ENCODE measurements around the gene HEG1.

The HEG1 gene

GRCh38 chr3:125050488-125051090 lies 5.2 kb downstream of the HEG1 start:
- DNase-seq (ENCODE audit: low read depth in 4 of 4, low spot score in 1 of 4): no peak

GRCh38 chr3:125048282-125048681 lies 7.5 kb downstream of the HEG1 start:
- no peak for DNase-seq (ENCODE audit: low read depth in 4 of 4, low spot score in 1 of 4)

- DNase-seq (ENCODE audit: low read depth in 4 of 4, low spot score in 1 of 4): no peak
Measured at GRCh38 chr3:125045965-125046364, 9.8 kb downstream of the HEG1 start.

- no peak for DNase-seq (ENCODE audit: low read depth in 4 of 4, low spot score in 1 of 4)
Measured at GRCh38 chr3:125045194-125045593, 10.6 kb downstream of the HEG1 start.

GRCh38 chr3:125043599-125044151 lies 12.1 kb downstream of the HEG1 start:
- no peak for DNase-seq (ENCODE audit: low read depth in 4 of 4, low spot score in 1 of 4)

GRCh38 chr3:125042725-125043406 lies 12.9 kb downstream of the HEG1 start:
- DNase-seq (ENCODE audit: low read depth in 4 of 4, low spot score in 1 of 4): no peak

- no peak for DNase-seq (ENCODE audit: low read depth in 4 of 4, low spot score in 1 of 4)
Measured at GRCh38 chr3:125039131-125040100, 16.4 kb downstream of the HEG1 start.

- DNase-seq (ENCODE audit: low read depth in 4 of 4, low spot score in 1 of 4): no peak
Measured at GRCh38 chr3:125037498-125038150, 18.2 kb downstream of the HEG1 start.

GRCh38 chr3:125035217-125035616 lies 20.6 kb downstream of the HEG1 start:
- DNase-seq (ENCODE audit: low read depth in 4 of 4, low spot score in 1 of 4): no peak

- DNase-seq (ENCODE audit: low read depth in 4 of 4, low spot score in 1 of 4): no peak
Measured at GRCh38 chr3:125033616-125034015, 22.2 kb downstream of the HEG1 start.

- DNase-seq (ENCODE audit: low read depth in 4 of 4, low spot score in 1 of 4): no peak
Measured at GRCh38 chr3:125033135-125033534, 22.7 kb downstream of the HEG1 start.

- DNase-seq (ENCODE audit: low read depth in 4 of 4, low spot score in 1 of 4): no peak
Measured at GRCh38 chr3:125032683-125033082, 23.1 kb downstream of the HEG1 start.

- no peak for DNase-seq (ENCODE audit: low read depth in 4 of 4, low spot score in 1 of 4)
Measured at GRCh38 chr3:125032100-125032643, 23.6 kb downstream of the HEG1 start.

- no peak for DNase-seq (ENCODE audit: low read depth in 4 of 4, low spot score in 1 of 4)
Measured at GRCh38 chr3:125031544-125031943, 24.3 kb downstream of the HEG1 start.

GRCh38 chr3:125028657-125029056 lies 27.1 kb downstream of the HEG1 start:
- DNase-seq (ENCODE audit: low read depth in 4 of 4, low spot score in 1 of 4): no peak

GRCh38 chr3:125025642-125026041 lies 30.2 kb downstream of the HEG1 start:
- DNase-seq (ENCODE audit: low read depth in 4 of 4, low spot score in 1 of 4): no peak

- no peak for DNase-seq (ENCODE audit: low read depth in 4 of 4, low spot score in 1 of 4)
Measured at GRCh38 chr3:125024817-125025216, 31.0 kb downstream of the HEG1 start.

GRCh38 chr3:125023833-125024555 lies 31.8 kb downstream of the HEG1 start:
- no peak for DNase-seq (ENCODE audit: low read depth in 4 of 4, low spot score in 1 of 4)

GRCh38 chr3:125022206-125022605 lies 33.6 kb downstream of the HEG1 start:
- DNase-seq (ENCODE audit: low read depth in 4 of 4, low spot score in 1 of 4): no peak

GRCh38 chr3:125019271-125019670 lies 36.5 kb downstream of the HEG1 start:
- no peak for DNase-seq (ENCODE audit: low read depth in 4 of 4, low spot score in 1 of 4)

Measured in stimulated activated CD4-positive, alpha-beta T cell treated with anti-CD3 and anti-CD28 coated beads, Interleukin-1b, Interleukin-23, amount 100 ng/mL, for 24 hours (primary cell).